HepG2 (cell line): ENCODE data around the gene RPP21.

Source experiments
- HDAC2 ChIP-seq: sonication (generic); formaldehyde crosslinking; IDR thresholded peaks from 2 replicates; pipeline ENCODE4 v1.4.0; 2020; ENCODE audit warnings: missing genetic modification reagents
- MAFF ChIP-seq: IDR thresholded peaks from 2 replicates; pipeline ENCODE4 v1.6.1; 2011; ENCODE audit warnings: low read depth, low read length, improper control_type of control experiment
- MEIS1 ChIP-seq: sonication (generic); formaldehyde crosslinking; IDR thresholded peaks from 2 replicates; pipeline ENCODE4 v1.9.0; 2021; ENCODE audit warnings: mild to moderate bottlenecking, missing genetic modification reagents, moderate library complexity, borderline replicate concordance
- RXRA ChIP-seq: sonication (generic); formaldehyde crosslinking; IDR thresholded peaks from 2 replicates; pipeline ENCODE4 v1.5.1; 2020; ENCODE audit warnings: missing genetic modification reagents
- ZNF274 ChIP-seq: sonication (generic); formaldehyde crosslinking; IDR thresholded peaks from 2 replicates; pipeline ENCODE4 v1.5.1; 2020; ENCODE audit warnings: mild to moderate bottlenecking, missing genetic modification reagents

DNA sequence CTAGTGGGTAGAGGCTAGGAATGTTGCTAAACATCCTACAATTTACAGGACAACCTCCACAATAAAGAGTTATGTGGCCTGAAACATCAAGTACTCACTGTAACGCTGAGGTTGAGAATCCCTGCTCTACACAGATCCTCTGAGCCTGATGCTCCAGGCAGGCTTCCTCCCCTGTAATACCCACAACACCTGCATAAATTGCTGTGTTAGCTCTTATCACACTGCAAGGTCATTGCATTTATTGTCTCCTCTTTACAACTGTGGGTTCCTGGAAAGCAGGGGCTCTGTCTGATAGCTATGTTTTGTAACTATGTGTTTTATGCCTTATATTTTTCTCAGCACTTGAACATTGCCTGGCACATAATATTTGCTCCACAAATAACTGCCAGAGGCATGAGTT is 11.6 kb downstream of the RPP21 start:
- TF ChIP-seq ZNF274 (CRISPR knock-in tag) = no peak
- TF ChIP-seq HDAC2 = no peak
- no peak for TF ChIP-seq RXRA
- TF ChIP-seq MEIS1 = no peak
- TF ChIP-seq MAFF = peak; percentile 40; the same call in 1 of the 2 replicates
